OCI-LY7 (cell line): ENCODE results near the gene OSBPL3. TPM values are rescaled to one million over a fixed set of nuclear protein-coding genes. Genes with fewer than 3 reads are reported as not detected.

Experiments used
- BruUV-seq: library from RNA; stranded (reverse); fragments of 400-500 nt; replicated peaks from 2 replicates; lab custom pipeline; 2021; lab: Mats Ljungman, UMichigan
- CTCF ChIA-PET: fragments of 300-600 bp; sonication (Branson Sonifier 250); formaldehyde crosslinking; loops from one replicate; lab custom pipeline; 2022; ENCODE audit warnings: antibody characterized with exemption; ENCODE audit not compliant: unreplicated experiment; lab: Charles Lee
- POLR2A ChIA-PET: fragments of 300-600 bp; sonication (Branson Sonifier 250); formaldehyde crosslinking; loops from one replicate; lab custom pipeline; 2022; ENCODE audit warnings: antibody characterized with exemption; lab: Charles Lee
- DNase-seq: peaks from one replicate; pipeline ENCODE4 v3.0.0-alpha.2; 2015; ENCODE audit warnings: low spot score
- H2AFZ ChIP-seq: fragments of 200-600 bp; sonication (generic), shearing (Covaris generic); 2 replicates; pipeline ENCODE4 v1.6.1; 2014; ENCODE audit warnings: mild to moderate bottlenecking, antibody characterized with exemption, low read length, moderate library complexity
- H3K27ac ChIP-seq: fragments of 200-600 bp; sonication (generic); 2 replicates; pipeline ENCODE4 v1.5.1; 2014; ENCODE audit warnings: mixed run types, low read depth, mild to moderate bottlenecking, moderate library complexity, low read length, inconsistent platforms; ENCODE audit not compliant: poor library complexity, severe bottlenecking
- H3K36me3 ChIP-seq: fragments of 200-600 bp; sonication (generic); 2 replicates; pipeline ENCODE4 v1.6.1; 2014; ENCODE audit warnings: mild to moderate bottlenecking, antibody characterized with exemption, low read length, moderate library complexity, mixed read lengths; ENCODE audit not compliant: insufficient read depth
- H3K4me1 ChIP-seq: fragments of 200-600 bp; sonication (generic); 2 replicates; pipeline ENCODE4 v1.5.1; 2014; ENCODE audit warnings: mild to moderate bottlenecking, low read length; ENCODE audit not compliant: insufficient read depth, poor library complexity, severe bottlenecking
- H3K4me2 ChIP-seq: fragments of 200-600 bp; sonication (generic); 2 replicates; pipeline ENCODE4 v1.6.1; 2014; ENCODE audit warnings: mild to moderate bottlenecking, low read length
- H3K4me3 ChIP-seq: fragments of 200-600 bp; sonication (generic); 2 replicates; pipeline ENCODE4 v1.5.1; 2014; ENCODE audit warnings: mild to moderate bottlenecking, low read depth, low read length; ENCODE audit not compliant: poor library complexity, severe bottlenecking
- H3K79me2 ChIP-seq: fragments of 200-600 bp; sonication (generic); 2 replicates; pipeline ENCODE4 v1.6.1; 2016; ENCODE audit warnings: low read depth, mild to moderate bottlenecking, low read length, moderate library complexity, mixed read lengths; ENCODE audit not compliant: insufficient read depth
- H3K9me2 ChIP-seq: fragments of 200-600 bp; sonication (generic); 2 replicates; pipeline ENCODE4 v1.6.1; 2016; ENCODE audit warnings: mild to moderate bottlenecking, low read length, mixed read lengths; ENCODE audit not compliant: insufficient read depth
- H3K9me3 ChIP-seq: fragments of 200-600 bp; sonication (generic); 2 replicates; pipeline ENCODE4 v1.6.1; 2014; ENCODE audit warnings: mild to moderate bottlenecking, mixed run types, low read length, mixed read lengths
- H4K20me1 ChIP-seq: fragments of 200-600 bp; sonication (generic); 2 replicates; pipeline ENCODE4 v1.6.1; 2014; ENCODE audit warnings: mild to moderate bottlenecking, antibody characterized with exemption, low read length, moderate library complexity, mixed read lengths; ENCODE audit not compliant: insufficient read depth
- EZH2phosphoT487 ChIP-seq: fragments of 200-600 bp; sonication (generic); IDR thresholded peaks from 2 replicates; pipeline ENCODE4 v1.6.1; 2018; ENCODE audit warnings: low read depth, borderline replicate concordance, mild to moderate bottlenecking, mixed run types, antibody characterized with exemption, low read length, moderate library complexity, mixed read lengths
- intact Hi-C: fragments of 100-400 bp; cut with micrococcal nuclease; formaldehyde crosslinking; loops from one replicate; pipeline ENCODE4 v1.10.0; 2022; ENCODE audit not compliant: unreplicated experiment
- total RNA-seq, 2 experiments: library from RNA; depleted of rRNA in 1 of 2; stranded (reverse); fragments of >200 nt in 1 of 2; shearing (Covaris generic) in 1 of 2; gene quantifications; 2 replicates each; pipeline ENCODE4 v1.2.3, GENCODE V29; 2014 to 2022
- TF ChIP-seq, protein P1 (sequence below): fragments of 200-600 bp; sonication (generic); conservative IDR thresholded peaks from 2 replicates; pipeline ENCODE4 v1.5.1; 2014; ENCODE audit warnings: mild to moderate bottlenecking, antibody characterized with exemption, low read length, moderate library complexity, mixed read lengths

The OSBPL3 gene
- total RNA-seq, 2 experiments from 2014 or later = 28.7 to 79.9 TPM

DNA sequence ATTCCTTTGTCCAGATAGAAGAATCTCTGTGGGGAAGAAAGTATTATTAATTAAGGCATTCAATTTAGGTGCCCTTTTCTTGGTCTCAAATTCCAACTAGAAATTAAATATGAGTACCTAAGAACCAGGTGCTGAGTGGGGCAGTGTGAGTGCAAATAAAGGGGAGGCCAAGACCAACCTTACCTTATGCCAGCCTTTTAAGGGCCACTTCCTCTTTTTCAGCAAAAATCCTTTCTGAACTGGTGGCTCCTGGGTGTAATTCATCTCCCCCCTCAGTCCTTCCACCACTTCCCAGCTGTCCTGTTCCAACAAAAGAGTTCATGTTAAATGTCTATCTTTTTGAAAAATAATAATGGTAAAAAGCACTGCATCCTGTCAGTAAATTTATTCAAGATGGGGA is 108.2 kb downstream of the OSBPL3 start:
- no peak for TF ChIP-seq EZH2phosphoT487
- TF ChIP-seq, protein P1, sequence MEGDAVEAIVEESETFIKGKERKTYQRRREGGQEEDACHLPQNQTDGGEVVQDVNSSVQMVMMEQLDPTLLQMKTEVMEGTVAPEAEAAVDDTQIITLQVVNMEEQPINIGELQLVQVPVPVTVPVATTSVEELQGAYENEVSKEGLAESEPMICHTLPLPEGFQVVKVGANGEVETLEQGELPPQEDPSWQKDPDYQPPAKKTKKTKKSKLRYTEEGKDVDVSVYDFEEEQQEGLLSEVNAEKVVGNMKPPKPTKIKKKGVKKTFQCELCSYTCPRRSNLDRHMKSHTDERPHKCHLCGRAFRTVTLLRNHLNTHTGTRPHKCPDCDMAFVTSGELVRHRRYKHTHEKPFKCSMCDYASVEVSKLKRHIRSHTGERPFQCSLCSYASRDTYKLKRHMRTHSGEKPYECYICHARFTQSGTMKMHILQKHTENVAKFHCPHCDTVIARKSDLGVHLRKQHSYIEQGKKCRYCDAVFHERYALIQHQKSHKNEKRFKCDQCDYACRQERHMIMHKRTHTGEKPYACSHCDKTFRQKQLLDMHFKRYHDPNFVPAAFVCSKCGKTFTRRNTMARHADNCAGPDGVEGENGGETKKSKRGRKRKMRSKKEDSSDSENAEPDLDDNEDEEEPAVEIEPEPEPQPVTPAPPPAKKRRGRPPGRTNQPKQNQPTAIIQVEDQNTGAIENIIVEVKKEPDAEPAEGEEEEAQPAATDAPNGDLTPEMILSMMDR = no peak
- no TSS peak for BruUV-seq
- H3K36me3 ChIP-seq = peaks cover 42% of the 10 kb centered on the region
- ChIA-PET CTCF (no interaction called here), POLR2A (interaction anchor here (0.6 to 1.4 kb wide), 5 partner anchors 10 to 1392 kb away, joined by 3 to 5 read pairs (median 3); no protein-coding TSS in a partner anchor)
- H3K9me3 ChIP-seq = no peaks in the 10 kb centered on the region
- peak overlapping the region; percentile 6 for H3K4me3 ChIP-seq
- no peaks in the 10 kb centered on the region for H3K9me2 ChIP-seq
- peak; percentile 72 for DNase-seq
- no peak overlapping the region for H2AFZ ChIP-seq
- intact Hi-C loops = no loop called here
- peak overlapping the region; percentile 43 for H3K27ac ChIP-seq
- peaks cover 48% of the 10 kb centered on the region for H3K79me2 ChIP-seq
- H4K20me1 ChIP-seq = no peaks in the 10 kb centered on the region
- H3K4me2 ChIP-seq = peak overlapping the region; percentile 54
- peaks cover 78% of the 10 kb centered on the region for H3K4me1 ChIP-seq

DNA sequence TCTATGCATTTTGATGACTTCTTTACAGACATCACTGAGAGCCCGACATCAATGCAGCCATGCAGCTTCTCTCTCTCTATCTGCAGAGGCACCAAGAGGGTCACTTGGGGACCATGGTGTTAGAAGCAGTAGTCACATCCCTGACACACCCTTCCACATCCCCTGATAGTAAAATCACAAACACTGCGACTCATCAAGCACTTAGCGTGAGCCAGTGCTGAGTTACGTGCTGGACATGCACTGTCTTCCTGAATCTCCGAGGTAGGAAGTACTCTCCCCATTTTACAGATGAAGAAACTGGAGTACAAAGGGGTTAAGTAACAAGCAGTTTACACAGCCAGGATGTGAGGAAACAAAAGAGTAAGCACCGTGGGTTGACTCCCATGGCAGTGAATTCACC is 109.2 kb downstream of the OSBPL3 start:
- no peak overlapping the region for H3K4me2 ChIP-seq
- H3K4me1 ChIP-seq = peaks cover 68% of the 10 kb centered on the region
- peaks cover 52% of the 10 kb centered on the region for H3K36me3 ChIP-seq
- ChIA-PET CTCF (no interaction called here), POLR2A (interaction anchor here (1.4 kb wide), 1 partner anchor 11 kb away, joined by 5 read pairs; no protein-coding TSS in a partner anchor)
- BruUV-seq = no TSS peak
- peaks cover 38% of the 10 kb centered on the region; the same call in 1 of the 2 replicates for H3K79me2 ChIP-seq
- H3K9me2 ChIP-seq = no peaks in the 10 kb centered on the region
- no peak overlapping the region for H2AFZ ChIP-seq
- H4K20me1 ChIP-seq = no peaks in the 10 kb centered on the region
- TF ChIP-seq EZH2phosphoT487 = no peak
- TF ChIP-seq, protein P1 = no peak
- H3K4me3 ChIP-seq = no peak overlapping the region
- intact Hi-C loops = no loop called here
- H3K27ac ChIP-seq = no peak overlapping the region
- no peaks in the 10 kb centered on the region for H3K9me3 ChIP-seq
- no peak for DNase-seq

DNA sequence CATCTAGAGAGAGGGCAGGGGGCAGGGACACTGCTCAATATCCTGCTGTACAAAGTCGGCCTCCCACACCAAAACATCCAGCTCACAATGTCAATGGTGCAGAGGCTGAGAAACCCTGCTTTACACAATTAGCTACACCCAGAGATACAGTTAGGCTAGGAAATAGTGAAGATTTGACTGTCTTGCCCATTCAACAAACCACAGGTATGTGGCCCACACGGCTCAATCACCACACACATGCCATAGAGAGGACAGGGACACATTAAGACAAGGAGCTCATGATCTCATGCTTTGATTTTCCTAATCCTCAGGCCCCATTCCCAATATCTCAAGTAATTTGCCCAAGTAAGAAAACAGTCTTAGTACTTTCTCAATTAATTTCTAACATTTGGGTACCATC is 110.4 kb downstream of the OSBPL3 start:
- Histone ChIP-seq H3K4me3 (no peak overlapping the region), H3K27ac (no peak overlapping the region), H3K36me3 (peaks cover 64% of the 10 kb centered on the region), H4K20me1 (no peaks in the 10 kb centered on the region), H2AFZ (no peak overlapping the region), H3K79me2 (peaks cover 27% of the 10 kb centered on the region; the same call in 1 of the 2 replicates), H3K9me3 (no peaks in the 10 kb centered on the region), H3K9me2 (no peaks in the 10 kb centered on the region), H3K4me1 (peaks cover 56% of the 10 kb centered on the region), H3K4me2 (no peak overlapping the region)
- intact Hi-C loops = no loop called here
- DNase-seq = no peak
- BruUV-seq = no TSS peak
- ChIA-PET POLR2A (interaction anchor here (0.6 to 1.0 kb wide), 4 partner anchors 9 to 1204 kb away, joined by 3 to 4 read pairs (median 3); no protein-coding TSS in a partner anchor), CTCF (no interaction called here)
- TF ChIP-seq EZH2phosphoT487 = no peak
- TF ChIP-seq, protein P1 = no peak
